ENCODE measurements around the gene UGP2. TPM values are rescaled to one million over a fixed set of nuclear protein-coding genes. Genes with fewer than 3 reads are reported as not detected.

Gene UGP2
- total RNA-seq, 2 donors from 2014 or later = 85.9 to 90.8 TPM

GRCh38 chr2:63879876-63880433 lies 38.3 kb downstream of the UGP2 start:
- H3K4me1 Mint-ChIP-seq (ENCODE audit: low read depth in 2 of 2) = peaks cover 32 to 48% of the 10 kb centered on the region in 2 donors
- no peak overlapping the region for H3K4me3 Mint-ChIP-seq
- peaks cover 6% of the 10 kb centered on the region for H3K36me3 Mint-ChIP-seq
- peak overlapping the region in 1 of 2 donors; percentile 49 for H3K27ac Mint-ChIP-seq
- ATAC-seq (no peak), DNase-seq (ENCODE audit: low spot score) (no peak)
- no peaks in the 10 kb centered on the region for H3K27me3 Mint-ChIP-seq
- H3K9me3 Mint-ChIP-seq = no peaks in the 10 kb centered on the region

- ATAC-seq (no peak), DNase-seq (ENCODE audit: low spot score) (no peak)
- Mint-ChIP-seq H3K36me3 (peaks cover 6% of the 10 kb centered on the region), H3K27me3 (no peaks in the 10 kb centered on the region), H3K4me1 (ENCODE audit: low read depth in 2 of 2) (peaks cover 27 to 42% of the 10 kb centered on the region in 2 donors), H3K9me3 (no peaks in the 10 kb centered on the region), H3K27ac (peak overlapping the region; percentile 10 to 49), H3K4me3 (no peak overlapping the region)
Observed at GRCh38 chr2:63880625-63881024, 38.9 kb downstream of the UGP2 start.

- H3K4me3 Mint-ChIP-seq = no peak overlapping the region
- ATAC-seq (no peak), DNase-seq (ENCODE audit: low spot score) (no peak)
- H3K9me3 Mint-ChIP-seq = no peaks in the 10 kb centered on the region
- H3K36me3 Mint-ChIP-seq = peaks cover 6% of the 10 kb centered on the region
- peaks cover 21 to 36% of the 10 kb centered on the region in 2 donors for H3K4me1 Mint-ChIP-seq (ENCODE audit: low read depth in 2 of 2)
- peak overlapping the region; percentile 10 to 49 for H3K27ac Mint-ChIP-seq
- no peaks in the 10 kb centered on the region for H3K27me3 Mint-ChIP-seq
Observed at GRCh38 chr2:63881205-63881604, 39.5 kb downstream of the UGP2 start.

- H3K27me3 Mint-ChIP-seq = no peaks in the 10 kb centered on the region
- H3K9me3 Mint-ChIP-seq = no peaks in the 10 kb centered on the region
- H3K27ac Mint-ChIP-seq = peak overlapping the region; percentile 14 to 36
- H3K36me3 Mint-ChIP-seq = peaks cover 6% of the 10 kb centered on the region
- no peak for ATAC-seq
- DNase-seq (ENCODE audit: low spot score) = no peak
- H3K4me3 Mint-ChIP-seq = no peak overlapping the region
- peaks cover 16 to 25% of the 10 kb centered on the region in 2 donors for H3K4me1 Mint-ChIP-seq (ENCODE audit: low read depth in 2 of 2)
Observed at GRCh38 chr2:63882395-63883105, 40.9 kb downstream of the UGP2 start.

- no peak for DNase-seq (ENCODE audit: low spot score)
- H3K4me3 Mint-ChIP-seq = no peak overlapping the region
- no peak overlapping the region for H3K27ac Mint-ChIP-seq
- no peaks in the 10 kb centered on the region for H3K27me3 Mint-ChIP-seq
- peaks cover 5 to 10% of the 10 kb centered on the region in 2 donors for H3K4me1 Mint-ChIP-seq (ENCODE audit: low read depth in 2 of 2)
- no peaks in the 10 kb centered on the region for H3K9me3 Mint-ChIP-seq
- peaks cover 15% of the 10 kb centered on the region for H3K36me3 Mint-ChIP-seq
- ATAC-seq = no peak
Observed at GRCh38 chr2:63886445-63886844, 44.7 kb downstream of the UGP2 start.

- Mint-ChIP-seq H3K4me1 (ENCODE audit: low read depth in 2 of 2) (peaks cover 0 to 1% of the 10 kb centered on the region in 2 donors), H3K36me3 (peaks cover 11% of the 10 kb centered on the region), H3K4me3 (no peak overlapping the region), H3K27ac (no peak overlapping the region), H3K9me3 (no peaks in the 10 kb centered on the region), H3K27me3 (no peaks in the 10 kb centered on the region)
- DNase-seq (ENCODE audit: low spot score) = no peak
- ATAC-seq = no peak
Observed at GRCh38 chr2:63888053-63888452, 46.4 kb downstream of the UGP2 start.

- peaks cover 17% of the 10 kb centered on the region for H3K36me3 Mint-ChIP-seq
- no peaks in the 10 kb centered on the region for H3K27me3 Mint-ChIP-seq
- H3K9me3 Mint-ChIP-seq = no peaks in the 10 kb centered on the region
- DNase-seq (ENCODE audit: low spot score) (no peak), ATAC-seq (no peak)
- H3K27ac Mint-ChIP-seq = no peak overlapping the region
- H3K4me1 Mint-ChIP-seq (ENCODE audit: low read depth in 2 of 2) = no peaks in the 10 kb centered on the region
- H3K4me3 Mint-ChIP-seq = no peak overlapping the region
Observed at GRCh38 chr2:63888490-63889402, 47.0 kb downstream of the UGP2 start.

- Mint-ChIP-seq H3K4me3 (no peak overlapping the region), H3K4me1 (ENCODE audit: low read depth in 2 of 2) (no peaks in the 10 kb centered on the region), H3K27ac (no peak overlapping the region), H3K36me3 (peaks cover 17% of the 10 kb centered on the region), H3K27me3 (no peaks in the 10 kb centered on the region), H3K9me3 (no peaks in the 10 kb centered on the region)
- DNase-seq (ENCODE audit: low spot score) (no peak), ATAC-seq (no peak)
Observed at GRCh38 chr2:63890678-63891077, 49.0 kb downstream of the UGP2 start.

GRCh38 chr2:63891488-63892030 lies 49.9 kb downstream of the UGP2 start:
- no peak overlapping the region for H3K27ac Mint-ChIP-seq
- H3K4me1 Mint-ChIP-seq (ENCODE audit: low read depth in 2 of 2) = no peaks in the 10 kb centered on the region
- peaks cover 17% of the 10 kb centered on the region for H3K36me3 Mint-ChIP-seq
- no peaks in the 10 kb centered on the region for H3K27me3 Mint-ChIP-seq
- no peak overlapping the region for H3K4me3 Mint-ChIP-seq
- no peaks in the 10 kb centered on the region for H3K9me3 Mint-ChIP-seq
- no peak for ATAC-seq
- DNase-seq (ENCODE audit: low spot score) = no peak

GRCh38 chr2:63893163-63893562 lies 51.5 kb downstream of the UGP2 start:
- DNase-seq (ENCODE audit: low spot score) = no peak
- no peaks in the 10 kb centered on the region for H3K27me3 Mint-ChIP-seq
- H3K9me3 Mint-ChIP-seq = no peaks in the 10 kb centered on the region
- ATAC-seq = no peak
- H3K27ac Mint-ChIP-seq = peak overlapping the region in 1 of 2 donors; percentile 18
- no peaks in the 10 kb centered on the region for H3K4me1 Mint-ChIP-seq (ENCODE audit: low read depth in 2 of 2)
- no peak overlapping the region for H3K4me3 Mint-ChIP-seq
- H3K36me3 Mint-ChIP-seq = peaks cover 14% of the 10 kb centered on the region

- Mint-ChIP-seq H3K4me3 (no peak overlapping the region), H3K27me3 (no peaks in the 10 kb centered on the region), H3K27ac (no peak overlapping the region), H3K9me3 (no peaks in the 10 kb centered on the region), H3K36me3 (peaks cover 15% of the 10 kb centered on the region), H3K4me1 (ENCODE audit: low read depth in 2 of 2) (no peaks in the 10 kb centered on the region)
- no peak for ATAC-seq
- DNase-seq (ENCODE audit: low spot score) = no peak
Observed at GRCh38 chr2:63894167-63894566, 52.5 kb downstream of the UGP2 start.

- no peak overlapping the region for H3K4me3 Mint-ChIP-seq
- peaks cover 3 to 8% of the 10 kb centered on the region in 2 donors for H3K4me1 Mint-ChIP-seq (ENCODE audit: low read depth in 2 of 2)
- H3K36me3 Mint-ChIP-seq = peaks cover 28% of the 10 kb centered on the region
- no peak overlapping the region for H3K27ac Mint-ChIP-seq
- ATAC-seq (no peak), DNase-seq (ENCODE audit: low spot score) (no peak)
- no peaks in the 10 kb centered on the region for H3K27me3 Mint-ChIP-seq
- H3K9me3 Mint-ChIP-seq = no peaks in the 10 kb centered on the region
Observed at GRCh38 chr2:63898839-63899238, 57.1 kb downstream of the UGP2 start.

GRCh38 chr2:63899639-63900038 lies 57.9 kb downstream of the UGP2 start:
- Mint-ChIP-seq H3K4me1 (ENCODE audit: low read depth in 2 of 2) (peaks cover 3 to 8% of the 10 kb centered on the region in 2 donors), H3K27ac (no peak overlapping the region), H3K4me3 (no peak overlapping the region), H3K36me3 (peaks cover 30% of the 10 kb centered on the region), H3K27me3 (no peaks in the 10 kb centered on the region), H3K9me3 (no peaks in the 10 kb centered on the region)
- DNase-seq (ENCODE audit: low spot score) (no peak), ATAC-seq (no peak)
